GM12875 (cell line): ENCODE data around the gene OPTN.
"Not testable (repeated sequence)": the region's sequence is repeated elsewhere in the genome, so short reads cannot be mapped to it uniquely, and the experiment has no call there.

Source experiments
- H3K4me3 ChIP-seq: one replicate; pipeline ENCODE4 v1.5.1; 2011; ENCODE audit warnings: low read depth, low read length, control low read depth
- TF ChIP-seq, protein P1 (sequence below): IDR thresholded peaks from 2 replicates; pipeline ENCODE4 v1.5.1; 2011; ENCODE audit warnings: low read depth, mild to moderate bottlenecking, control low read depth, inconsistent platforms, low read length, moderate library complexity, borderline replicate concordance; ENCODE audit not compliant: insufficient read depth

The OPTN gene

DNA sequence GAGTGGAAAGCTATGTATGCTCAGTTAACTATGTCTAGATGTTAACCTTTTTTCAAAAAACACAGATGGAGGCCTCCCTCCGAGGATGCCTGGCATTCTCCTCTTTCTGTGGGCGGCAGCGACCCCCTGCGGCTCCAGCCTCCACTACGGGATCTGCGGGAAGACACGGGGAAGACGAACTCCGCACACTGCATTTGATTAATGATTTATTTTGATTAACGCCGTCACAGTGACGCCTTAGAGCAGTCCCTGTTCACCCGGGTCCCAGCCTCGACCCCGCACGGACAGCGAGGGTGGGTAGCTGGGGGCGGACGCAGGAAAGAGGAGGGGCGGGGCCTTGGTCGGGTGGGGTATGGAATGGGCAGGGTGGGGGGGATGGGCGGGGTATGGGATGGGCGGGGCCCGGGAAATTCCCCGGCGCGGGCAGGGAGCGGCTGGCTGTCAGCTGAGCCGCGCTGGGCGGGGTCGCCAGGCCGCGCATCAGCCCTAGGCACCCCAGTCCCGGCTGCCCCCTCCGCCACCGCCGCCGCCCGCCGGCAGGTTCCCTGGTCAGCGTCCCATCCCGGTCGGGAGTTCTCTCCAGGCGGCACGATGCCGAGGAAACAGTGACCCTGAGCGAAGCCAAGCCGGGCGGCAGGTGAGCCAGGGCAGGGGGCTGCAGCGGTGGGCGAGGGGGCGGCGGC is at the start of gene OPTN:
Gene OPTN, plus strand, starts transcription at position 498 of the 683 bp plus-strand sequence. CDS start 8,960 bp downstream, outside the sequence.
- H3K4me3 ChIP-seq: peak within 1 kb of the TSS; percentile 78
- TF ChIP-seq, protein P1, sequence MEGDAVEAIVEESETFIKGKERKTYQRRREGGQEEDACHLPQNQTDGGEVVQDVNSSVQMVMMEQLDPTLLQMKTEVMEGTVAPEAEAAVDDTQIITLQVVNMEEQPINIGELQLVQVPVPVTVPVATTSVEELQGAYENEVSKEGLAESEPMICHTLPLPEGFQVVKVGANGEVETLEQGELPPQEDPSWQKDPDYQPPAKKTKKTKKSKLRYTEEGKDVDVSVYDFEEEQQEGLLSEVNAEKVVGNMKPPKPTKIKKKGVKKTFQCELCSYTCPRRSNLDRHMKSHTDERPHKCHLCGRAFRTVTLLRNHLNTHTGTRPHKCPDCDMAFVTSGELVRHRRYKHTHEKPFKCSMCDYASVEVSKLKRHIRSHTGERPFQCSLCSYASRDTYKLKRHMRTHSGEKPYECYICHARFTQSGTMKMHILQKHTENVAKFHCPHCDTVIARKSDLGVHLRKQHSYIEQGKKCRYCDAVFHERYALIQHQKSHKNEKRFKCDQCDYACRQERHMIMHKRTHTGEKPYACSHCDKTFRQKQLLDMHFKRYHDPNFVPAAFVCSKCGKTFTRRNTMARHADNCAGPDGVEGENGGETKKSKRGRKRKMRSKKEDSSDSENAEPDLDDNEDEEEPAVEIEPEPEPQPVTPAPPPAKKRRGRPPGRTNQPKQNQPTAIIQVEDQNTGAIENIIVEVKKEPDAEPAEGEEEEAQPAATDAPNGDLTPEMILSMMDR: peak; percentile 67

DNA sequence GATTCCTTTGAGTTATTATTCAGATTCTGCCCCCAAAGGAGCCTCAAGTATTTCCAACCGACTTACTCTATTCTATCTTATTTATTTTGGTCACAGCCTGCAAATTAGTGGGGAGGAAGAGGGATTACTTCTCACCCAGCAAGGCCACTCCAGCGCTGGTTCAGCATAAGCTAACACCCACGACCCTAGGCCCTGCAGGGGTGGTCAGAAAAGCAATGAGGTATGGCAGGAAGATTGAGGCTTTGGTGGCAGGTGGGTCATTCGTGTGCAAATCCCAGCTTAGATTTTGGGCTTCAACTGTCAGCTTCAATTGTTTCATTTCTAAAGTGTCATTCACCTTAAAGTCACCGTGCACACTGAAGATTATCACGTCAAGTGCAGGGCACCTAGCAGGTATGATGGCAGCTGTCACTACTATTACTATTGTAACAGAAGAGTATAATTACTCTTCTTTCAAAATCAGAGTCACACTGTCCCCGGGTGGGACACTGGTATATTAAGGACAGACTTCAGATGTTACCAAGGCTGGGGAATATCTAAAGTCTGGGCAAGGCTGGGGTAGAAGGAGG is 48.8 kb upstream of the OPTN start:
- H3K4me3 ChIP-seq: no peak overlapping the region
- TF ChIP-seq, protein P1: no peak

DNA sequence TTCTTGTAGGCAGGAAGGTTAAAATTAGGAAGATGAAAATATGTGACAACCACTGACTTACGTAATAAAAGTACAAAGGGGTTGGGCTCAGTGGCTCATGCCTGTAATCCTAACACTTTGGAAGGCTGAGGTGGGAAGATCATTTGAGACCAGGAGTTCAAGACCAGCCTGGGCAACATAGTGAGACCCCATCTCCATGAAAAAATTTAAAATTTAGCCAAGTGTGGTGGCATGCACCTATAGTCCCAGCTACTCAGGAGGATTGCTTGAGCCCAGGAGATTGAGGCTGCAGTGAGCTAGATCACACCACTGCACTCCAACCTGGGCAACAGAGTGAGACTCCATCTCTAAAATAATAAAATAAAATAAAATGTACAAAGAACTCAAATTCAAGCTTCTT is 46.8 kb upstream of the OPTN start:
- not testable (repeated sequence) for H3K4me3 ChIP-seq

DNA sequence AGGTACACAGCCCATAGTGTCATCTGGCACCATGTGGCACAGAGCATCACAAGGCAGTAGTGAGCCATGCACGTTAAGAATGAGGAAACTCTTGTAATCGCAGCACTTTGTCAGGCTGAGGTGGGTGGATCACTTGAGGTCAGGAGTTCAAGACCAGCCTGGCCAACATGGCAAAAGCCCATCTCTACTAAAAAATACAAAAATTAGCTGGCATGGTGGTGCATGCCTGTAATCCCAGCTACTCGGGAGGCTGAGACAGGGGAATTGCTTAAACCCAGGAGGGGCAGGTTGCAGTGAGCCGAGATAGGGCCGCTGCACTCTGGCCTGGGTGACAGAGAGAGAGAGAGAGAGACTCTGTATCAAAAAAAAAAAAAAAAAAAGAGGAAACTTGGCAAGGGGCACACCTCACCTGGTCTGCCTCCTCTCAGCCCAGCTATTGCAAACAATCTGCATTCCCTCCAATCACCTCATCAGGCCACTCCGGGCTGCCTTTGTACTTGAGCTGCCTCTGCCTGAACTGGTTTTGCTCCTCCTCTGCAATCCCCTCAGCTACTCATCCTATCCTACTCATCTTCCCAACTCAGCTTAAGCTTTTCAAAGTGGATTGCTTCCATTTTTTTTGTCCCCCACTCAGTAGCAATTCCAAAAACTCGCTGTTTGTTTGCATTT is 46.0 kb upstream of the OPTN start:
- TF ChIP-seq, protein P1: no peak
- no peak overlapping the region for H3K4me3 ChIP-seq

DNA sequence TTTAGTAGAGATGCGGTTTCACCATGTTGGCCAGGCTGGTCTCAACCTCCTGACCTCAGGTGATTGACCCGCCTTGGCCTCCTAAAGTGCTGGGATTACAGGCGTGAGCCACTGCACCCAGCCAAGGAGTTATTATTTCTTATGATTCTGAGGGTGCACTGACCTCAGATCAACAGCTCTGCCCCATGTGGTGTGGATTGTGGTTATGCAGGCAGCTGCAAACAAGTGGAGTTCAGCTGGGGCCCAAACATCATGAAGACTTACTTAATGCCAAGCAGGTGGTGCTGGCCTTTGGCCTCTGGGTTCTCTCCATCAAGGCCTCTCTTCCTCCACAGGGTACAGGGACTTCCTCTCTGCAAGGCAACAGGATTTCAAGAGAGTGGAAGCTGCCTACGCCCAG is 45.1 kb upstream of the OPTN start:
- TF ChIP-seq, protein P1: no peak
- no peak overlapping the region for H3K4me3 ChIP-seq

DNA sequence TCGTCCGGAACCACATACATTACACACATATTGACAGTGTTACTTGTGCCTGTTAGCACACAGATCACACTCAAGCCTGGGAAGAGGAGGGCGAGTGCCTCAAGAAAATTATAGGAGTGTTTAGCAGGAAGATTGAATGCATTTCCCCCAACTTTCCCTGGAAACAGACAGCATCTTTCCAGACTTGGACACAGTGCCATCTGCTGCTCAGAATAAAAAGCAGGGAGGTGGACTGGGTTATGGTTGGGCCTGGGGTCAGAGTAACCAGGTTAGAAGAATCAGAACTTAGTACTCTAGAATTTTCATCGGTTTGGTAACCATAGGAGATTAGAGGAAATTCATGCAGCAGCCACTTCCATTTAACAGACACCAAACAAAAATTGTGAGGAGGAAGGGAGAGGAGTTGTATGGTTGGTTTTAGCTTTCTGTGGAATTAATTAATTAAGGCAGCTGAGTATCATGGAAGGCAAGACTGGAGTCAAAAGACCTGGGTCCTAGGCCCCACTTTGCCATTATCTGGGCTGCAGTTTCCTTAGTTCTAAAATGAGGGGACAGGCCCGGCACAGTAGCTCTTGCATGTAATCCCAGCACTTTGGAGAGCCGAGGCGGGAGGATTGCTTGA is 43.4 kb upstream of the OPTN start:
- TF ChIP-seq, protein P1: no peak
- no peak overlapping the region for H3K4me3 ChIP-seq

DNA sequence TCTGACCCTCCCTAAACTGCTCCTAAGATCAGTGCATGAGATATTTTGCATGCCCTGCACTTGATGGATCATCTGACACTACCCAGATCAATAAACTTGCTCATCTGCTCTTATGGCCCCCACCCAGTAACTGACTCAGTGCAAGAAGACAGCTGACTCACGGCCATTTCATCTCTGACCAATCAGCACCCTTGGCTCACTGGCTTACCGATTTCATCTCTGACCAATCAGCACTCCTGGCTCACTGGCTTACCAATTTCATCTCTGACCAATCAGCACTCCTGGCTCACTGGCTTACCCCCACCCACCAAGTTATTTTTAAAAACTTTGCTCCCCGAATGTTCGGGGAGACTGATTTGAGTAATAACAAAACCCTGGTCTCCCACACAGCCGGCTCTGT is 37.2 kb upstream of the OPTN start:
- TF ChIP-seq, protein P1: no peak
- H3K4me3 ChIP-seq: no peak overlapping the region
